GM12892 (cell line): Measurements from ENCODE around the gene FAM24A.
"Not testable (repeated sequence)": the region's sequence is repeated elsewhere in the genome, so short reads cannot be mapped to it uniquely, and the experiment has no call there.

Experiments used
- DNase-seq: peaks from one replicate; pipeline ENCODE4 v3.0.0; 2011; ENCODE audit not compliant: insufficient read length
- FAIRE-seq: peaks from 2 replicates; lab custom pipeline; 2011; peaks lifted over from hg19 to GRCh38; lab: Jason Lieb, UNC
- POLR2A ChIP-seq: IDR thresholded peaks from 2 replicates; pipeline ENCODE4 v1.6.1; 2011; ENCODE audit warnings: low read depth, low read length, control low read depth
- POLR2AphosphoS5 ChIP-seq: IDR thresholded peaks from 2 replicates; pipeline ENCODE4 v1.6.1; 2011; ENCODE audit warnings: low read depth, low read length, control low read depth
- TAF1 ChIP-seq: IDR thresholded peaks from 2 replicates; pipeline ENCODE4 v1.6.1; 2011; ENCODE audit warnings: low read depth, mild to moderate bottlenecking, control low read depth, low read length, borderline replicate concordance

FAM24A gene

GRCh38 chr10:122879339-122880273 is 30.8 kb upstream of the FAM24A start, which contains the start of gene FAM24B:
Gene FAM24B, minus strand, starts transcription at chr10:122879581. Its CDS starts 29,066 bp downstream, at chr10:122850515.
- TF ChIP-seq POLR2A (peak; percentile 79; the same call in 1 of the 2 replicates), POLR2AphosphoS5 (peak; percentile 59), TAF1 (no peak)
- FAIRE-seq: peak; percentile 96
- peak; percentile 68 for DNase-seq

- TF ChIP-seq POLR2AphosphoS5 (no peak), TAF1 (no peak), POLR2A (no peak)
These were observed 27.6 kb upstream of the FAM24A start for GRCh38 chr10:122882766-122883165.

GRCh38 chr10:122884166-122884565 is 26.2 kb upstream of the FAM24A start:
- no peak for TF ChIP-seq POLR2A
- no peak for TF ChIP-seq POLR2AphosphoS5
- no peak for TF ChIP-seq TAF1
- DNase-seq: no peak
- no peak for FAIRE-seq

More at GRCh38 chr10:122882766-122883165, 27.6 kb upstream of the FAM24A start:
- FAIRE-seq (no peak), DNase-seq (no peak)

DNA sequence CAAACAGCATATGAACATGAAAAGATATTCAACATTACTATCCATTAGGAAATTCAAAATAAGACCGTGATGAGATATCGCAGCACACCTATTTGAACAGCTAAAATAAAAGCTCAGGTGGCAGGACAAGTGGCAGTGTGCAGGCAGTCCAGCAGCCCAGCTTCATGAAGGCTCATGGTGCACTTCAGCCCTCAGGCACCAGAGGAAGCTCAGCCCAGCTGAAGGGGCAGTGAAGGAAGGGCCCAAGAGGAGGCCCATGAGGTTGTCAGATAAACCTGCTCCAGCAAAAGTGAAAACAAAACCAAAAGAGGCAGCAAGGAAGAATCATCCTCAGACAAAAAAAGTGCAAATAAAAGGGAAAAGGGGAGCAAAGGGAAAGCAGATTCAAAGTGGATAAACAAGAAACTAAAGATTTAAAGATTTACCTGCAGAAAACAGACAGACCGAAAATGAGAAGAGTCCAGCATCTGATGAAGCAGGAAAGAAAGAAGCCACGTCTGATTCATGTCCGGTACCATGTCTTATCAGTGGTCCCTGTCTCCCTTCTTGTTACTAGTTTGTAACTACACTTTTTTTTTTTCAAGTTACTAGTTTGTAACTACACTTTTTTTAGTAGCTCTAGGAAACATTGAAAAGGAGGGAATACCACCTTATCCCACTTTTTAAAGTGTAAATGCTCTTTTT is 16.0 kb upstream of the FAM24A start:
- FAIRE-seq (no peak), DNase-seq (no peak)
- no peak for TF ChIP-seq TAF1
- no peak for TF ChIP-seq POLR2A
- TF ChIP-seq POLR2AphosphoS5: no peak

DNA sequence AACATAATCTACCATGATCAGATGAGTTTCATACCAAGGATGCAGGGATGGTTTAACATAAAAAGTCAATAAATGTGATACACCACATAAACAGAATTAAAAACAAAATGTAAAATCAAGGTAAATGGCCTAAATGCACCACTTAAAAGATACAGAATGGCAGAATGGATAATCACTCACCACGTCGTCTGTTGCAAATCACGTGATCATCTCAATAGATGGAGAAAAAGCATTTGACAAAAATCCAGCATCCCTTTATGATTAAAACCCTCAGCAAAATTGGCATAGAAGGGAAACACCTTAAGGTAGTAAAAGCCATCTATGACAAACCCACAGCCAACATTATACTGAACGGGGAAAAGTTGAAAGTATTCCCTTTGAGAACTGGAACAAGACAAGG is 6.5 kb upstream of the FAM24A start:
- not testable (repeated sequence) for FAIRE-seq, DNase-seq

GRCh38 chr10:122911889-122912484 is 1.6 kb downstream of the FAM24A start:
- FAIRE-seq: no peak
- peak; percentile 6 for DNase-seq
- TF ChIP-seq POLR2AphosphoS5: no peak
- TF ChIP-seq TAF1: no peak
- no peak for TF ChIP-seq POLR2A

GRCh38 chr10:122915700-122916099 is 5.3 kb downstream of the FAM24A start:
- DNase-seq: no peak
- FAIRE-seq: no peak
- TF ChIP-seq TAF1 (no peak), POLR2A (no peak), POLR2AphosphoS5 (no peak)

DNA sequence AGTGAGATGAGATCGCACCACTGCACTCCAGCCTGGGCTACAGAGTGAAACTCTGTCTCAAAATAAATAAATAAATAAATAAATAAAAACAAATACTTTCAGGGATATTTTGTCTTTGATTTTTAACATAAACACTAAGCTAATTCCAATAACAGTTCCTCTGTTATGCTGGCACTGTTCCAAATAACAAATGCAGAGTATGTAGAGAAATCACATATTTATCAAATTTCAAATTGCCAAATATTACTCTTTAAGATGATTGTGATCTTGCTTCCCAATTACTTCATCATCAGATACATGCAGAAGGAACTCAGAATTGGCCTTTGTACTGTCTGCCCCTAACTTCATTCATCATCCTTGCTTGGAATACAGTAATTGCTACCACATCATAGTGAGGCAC is 19.7 kb downstream of the FAM24A start:
- no peak for DNase-seq
- no peak for FAIRE-seq
- TF ChIP-seq POLR2AphosphoS5 (no peak), POLR2A (no peak), TAF1 (no peak)

- no peak for TF ChIP-seq POLR2AphosphoS5
- TF ChIP-seq POLR2A: no peak
- no peak for DNase-seq
- no peak for FAIRE-seq
These were observed 20.9 kb downstream of the FAM24A start for GRCh38 chr10:122931088-122931906.

DNA sequence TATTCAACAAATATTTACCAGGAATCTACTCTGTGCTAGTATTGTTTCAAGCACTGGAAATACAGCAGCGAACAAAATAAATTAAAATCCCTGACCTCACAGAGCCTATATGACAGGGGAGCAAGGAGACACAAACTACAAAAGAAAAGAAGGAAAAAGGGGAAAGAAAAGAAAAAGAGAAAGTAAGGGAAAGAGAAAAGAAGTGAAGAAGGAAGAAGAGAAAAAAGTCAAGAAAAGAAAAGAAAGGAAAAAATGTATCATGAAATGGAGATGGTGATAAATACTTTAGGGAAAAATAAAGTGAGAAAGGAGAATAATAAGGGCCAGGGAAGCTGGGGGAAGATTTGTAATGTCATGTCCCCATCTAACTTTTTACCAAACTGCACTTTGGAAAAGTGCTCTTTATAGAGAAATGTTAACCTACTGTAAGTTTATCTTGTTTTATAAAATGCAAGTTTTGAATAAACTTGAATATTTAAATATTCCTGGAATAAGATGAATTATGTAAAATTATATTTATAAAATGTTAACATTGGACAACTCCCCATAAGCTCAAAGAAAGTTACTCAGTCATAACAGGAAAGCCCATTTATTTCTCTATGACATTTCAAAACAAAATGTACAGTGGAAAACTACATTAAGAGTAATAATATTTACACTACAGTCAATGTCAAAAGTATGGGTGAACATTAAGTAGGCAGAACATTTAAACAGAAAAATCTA is 28.9 kb downstream of the FAM24A start:
- TF ChIP-seq TAF1 (no peak), POLR2A (no peak), POLR2AphosphoS5 (no peak)
- DNase-seq (no peak), FAIRE-seq (no peak)
